Inflammatory macrophage treated with lipopolysaccharide for 4 hours (primary cell): ENCODE measurements around the gene MT1B.

Experiments used
- DNase-seq: peaks from one replicate; pipeline ENCODE4 v3.0.0-alpha.2; 2020

The MT1B gene

GRCh38 chr16:56651586-56651985, at the start of gene MT1B:
Gene MT1B, plus strand, starts transcription at chr16:56651886. Its CDS starts 68 bp downstream, at chr16:56651954.
- DNase-seq: no peak

- peak; percentile 68 for DNase-seq
These were observed 48.1 kb upstream of the MT1B start for GRCh38 chr16:56603589-56603988.

- no peak for DNase-seq
These were observed 46.7 kb upstream of the MT1B start for GRCh38 chr16:56604966-56605365.

DNA sequence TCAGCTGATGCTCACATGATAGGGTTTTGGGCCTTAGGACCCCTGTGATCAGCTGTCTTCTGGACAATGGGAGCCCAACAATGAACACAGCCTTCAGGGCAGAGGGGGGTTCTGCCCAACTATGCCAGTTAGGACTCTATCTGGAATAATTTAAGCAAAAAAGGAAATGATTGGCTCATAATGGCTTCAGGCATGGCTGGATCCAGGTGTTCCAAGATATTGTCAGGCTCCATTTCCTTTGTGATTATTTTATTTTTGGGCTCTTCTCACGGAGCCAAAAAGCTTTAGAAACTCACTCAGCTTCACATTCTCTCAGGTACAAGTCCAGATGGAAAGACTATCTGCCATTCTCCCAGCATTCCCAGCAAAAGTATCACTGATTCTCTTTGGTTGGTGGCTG, 46.2 kb upstream of the MT1B start:
- no peak for DNase-seq

GRCh38 chr16:56606071-56606475, 45.6 kb upstream of the MT1B start:
- DNase-seq: no peak

- DNase-seq: no peak
These were observed 45.1 kb upstream of the MT1B start for GRCh38 chr16:56606476-56607108.

DNA sequence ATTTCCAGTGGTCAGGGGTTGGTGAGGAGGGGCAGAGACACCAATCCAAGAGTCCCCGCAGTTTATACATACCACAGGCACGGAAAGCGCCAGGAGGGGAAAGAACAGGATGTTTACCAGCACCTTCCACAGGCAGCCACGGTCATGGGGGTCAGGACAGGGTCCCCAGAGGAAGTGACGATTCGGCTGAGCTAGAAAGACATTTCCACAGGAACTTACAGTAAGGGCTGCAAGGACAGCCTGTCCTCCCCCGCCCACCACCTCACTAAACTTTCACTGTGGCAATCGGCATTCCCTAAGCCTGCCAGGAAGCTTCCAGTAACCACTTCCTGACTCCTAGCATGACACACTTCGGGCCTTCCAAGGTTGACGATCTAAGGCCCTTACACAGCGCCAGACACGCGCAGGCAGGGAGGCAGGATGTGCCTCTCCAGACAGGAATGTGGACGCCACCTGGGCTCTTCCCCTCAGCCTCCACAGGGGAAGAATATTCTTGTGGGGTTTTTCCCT, 44.5 kb upstream of the MT1B start:
- DNase-seq: peak; percentile 58

DNA sequence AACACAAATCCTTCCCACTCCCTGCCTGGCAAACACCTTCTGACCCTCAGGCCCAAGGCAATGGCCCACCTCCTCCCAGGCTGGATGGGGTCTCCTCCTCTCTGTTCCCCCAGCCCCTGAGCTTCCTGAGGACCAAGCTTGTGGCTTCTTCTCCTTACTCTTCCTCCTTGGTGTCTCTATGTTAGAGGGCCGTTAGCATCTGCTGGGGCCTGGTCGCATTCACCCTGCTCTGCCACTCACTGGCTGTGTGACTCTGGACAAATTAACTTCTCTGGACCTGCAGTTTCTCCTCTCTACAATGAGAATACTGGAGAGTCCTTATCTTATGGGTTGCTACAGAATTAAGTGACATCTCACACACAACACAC, 44.0 kb upstream of the MT1B start:
- no peak for DNase-seq

DNA sequence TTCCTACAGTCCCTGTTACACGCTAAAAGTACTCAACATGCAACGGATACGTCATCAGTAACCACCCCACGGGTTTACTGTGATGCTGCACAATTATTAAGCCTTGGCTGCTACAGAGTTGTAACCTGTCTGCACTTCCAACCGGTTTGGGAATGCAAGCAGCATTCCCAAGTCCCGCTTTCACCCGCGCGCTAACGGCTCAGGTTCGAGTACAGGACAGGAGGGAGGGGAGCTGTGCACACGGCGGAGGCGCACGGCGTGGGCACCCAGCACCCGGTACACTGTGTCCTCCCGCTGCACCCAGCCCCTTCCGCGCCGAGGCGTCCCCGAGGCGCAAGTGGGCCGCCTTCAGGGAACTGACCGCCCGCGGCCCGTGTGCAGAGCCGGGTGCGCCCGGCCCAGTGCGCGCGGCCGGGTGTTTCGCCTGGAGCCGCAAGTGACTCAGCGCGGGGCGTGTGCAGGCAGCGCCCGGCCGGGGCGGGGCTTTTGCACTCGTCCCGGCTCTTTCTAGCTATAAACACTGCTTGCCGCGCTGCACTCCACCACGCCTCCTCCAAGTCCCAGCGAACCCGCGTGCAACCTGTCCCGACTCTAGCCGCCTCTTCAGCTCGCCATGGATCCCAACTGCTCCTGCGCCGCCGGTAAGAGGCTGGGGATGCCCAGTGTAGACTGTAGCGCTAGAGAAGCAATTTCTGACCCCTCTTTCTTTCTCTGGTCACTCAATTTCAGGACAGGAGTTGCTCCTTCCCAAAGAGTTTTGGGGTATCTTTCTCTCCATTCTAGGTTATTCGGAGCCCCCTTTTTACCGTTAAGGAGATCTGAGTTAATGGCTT, 43.4 kb upstream of the MT1B start, which contains the start of gene MT2A:
Gene MT2A, plus strand, starts transcription at position 542 of the 833 bp plus-strand sequence. Its CDS starts 72 bp downstream, at position 614.
- peak; percentile 99 for DNase-seq

DNA sequence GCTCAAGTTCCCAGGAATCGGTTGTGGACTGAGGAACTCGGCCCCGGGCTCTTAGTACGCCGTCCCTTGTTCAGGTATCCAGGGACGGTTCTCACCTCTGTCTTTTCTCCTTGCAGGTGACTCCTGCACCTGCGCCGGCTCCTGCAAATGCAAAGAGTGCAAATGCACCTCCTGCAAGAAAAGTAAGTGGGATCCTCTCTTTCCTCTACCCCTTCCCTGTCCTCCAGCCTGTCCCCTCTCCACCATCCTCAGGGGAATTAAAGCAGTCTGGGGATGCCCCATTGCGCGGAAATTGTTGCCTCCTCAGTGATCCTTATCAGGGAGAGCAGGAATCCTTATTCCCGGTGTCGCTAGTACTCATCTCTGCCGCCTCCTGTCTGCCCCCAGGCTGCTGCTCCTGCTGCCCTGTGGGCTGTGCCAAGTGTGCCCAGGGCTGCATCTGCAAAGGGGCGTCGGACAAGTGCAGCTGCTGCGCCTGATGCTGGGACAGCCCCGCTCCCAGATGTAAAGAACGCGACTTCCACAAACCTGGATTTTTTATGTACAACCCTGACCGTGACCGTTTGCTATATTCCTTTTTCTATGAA, 42.7 kb upstream of the MT1B start:
- no peak for DNase-seq

DNA sequence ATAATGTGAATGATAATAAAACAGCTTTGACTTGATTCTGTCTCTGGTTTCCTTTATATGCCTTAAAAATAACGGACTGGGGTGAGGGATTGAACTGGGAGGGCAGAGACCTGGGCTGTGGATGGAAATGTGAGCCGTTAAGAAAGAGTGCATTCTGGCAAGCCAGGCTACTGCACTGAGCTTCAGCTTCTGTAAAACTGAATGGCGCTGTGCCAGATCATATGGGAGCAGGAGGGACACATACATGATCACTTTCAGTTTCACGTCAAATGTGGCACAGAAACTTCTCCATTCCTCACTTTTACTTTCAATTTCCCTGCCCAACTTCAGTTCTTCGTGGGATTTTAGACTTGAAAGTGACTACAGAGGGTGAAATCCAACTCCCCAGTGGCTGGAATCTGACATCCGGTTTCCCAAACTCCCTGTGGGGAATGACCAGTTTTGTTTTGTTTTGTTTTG, 42.2 kb upstream of the MT1B start:
- DNase-seq: peak; percentile 99

DNA sequence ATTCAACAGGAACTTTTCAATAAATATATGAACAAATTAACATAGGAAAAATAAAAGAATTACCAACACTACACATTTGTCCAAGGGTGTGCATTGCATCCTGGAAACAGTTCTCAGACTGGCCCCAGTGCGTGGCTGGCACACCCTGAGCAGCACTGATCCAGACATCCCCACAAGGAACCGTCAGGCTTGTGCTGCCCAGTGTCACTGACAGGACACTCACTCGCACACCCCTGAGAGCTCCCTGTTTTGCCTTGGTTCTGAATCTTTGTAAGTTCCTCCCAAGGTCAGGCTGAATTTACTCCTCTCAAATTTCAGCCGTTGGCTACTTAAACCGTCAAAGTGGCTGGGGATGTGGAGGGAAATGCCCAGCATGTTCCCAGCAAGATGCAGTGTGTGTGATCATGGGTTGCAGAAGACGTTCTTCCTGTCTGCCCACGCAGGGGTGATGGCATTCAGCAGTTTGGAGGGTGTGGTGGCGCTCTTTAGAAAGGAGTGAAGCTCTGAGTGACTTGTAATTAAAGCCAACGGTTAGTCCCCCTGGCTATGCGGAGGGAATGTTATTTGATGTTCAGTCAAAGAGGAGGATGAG, 41.6 kb upstream of the MT1B start:
- peak; percentile 100 for DNase-seq

- no peak for DNase-seq
These were observed 41.0 kb upstream of the MT1B start for GRCh38 chr16:56610609-56611111.

GRCh38 chr16:56611281-56611833, 40.3 kb upstream of the MT1B start:
- DNase-seq: peak; percentile 71

DNA sequence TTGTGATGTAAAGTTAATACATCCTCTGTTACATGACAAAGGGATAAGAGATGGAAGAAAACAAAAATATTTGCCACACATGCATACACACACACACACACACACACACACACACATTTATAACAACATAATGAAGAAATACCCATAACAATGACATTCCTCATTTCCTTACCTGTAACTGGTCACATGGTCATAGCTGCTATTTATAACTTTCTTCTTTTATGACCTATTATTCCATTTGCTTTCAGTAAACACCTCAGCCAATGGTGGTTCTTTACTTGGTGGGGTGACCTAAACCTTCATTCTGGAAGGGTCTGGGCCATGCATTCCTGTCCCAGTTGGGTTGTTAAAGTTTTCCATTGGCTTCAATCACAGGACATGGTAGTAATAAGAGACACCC, 38.0 kb upstream of the MT1B start:
- DNase-seq: no peak

DNA sequence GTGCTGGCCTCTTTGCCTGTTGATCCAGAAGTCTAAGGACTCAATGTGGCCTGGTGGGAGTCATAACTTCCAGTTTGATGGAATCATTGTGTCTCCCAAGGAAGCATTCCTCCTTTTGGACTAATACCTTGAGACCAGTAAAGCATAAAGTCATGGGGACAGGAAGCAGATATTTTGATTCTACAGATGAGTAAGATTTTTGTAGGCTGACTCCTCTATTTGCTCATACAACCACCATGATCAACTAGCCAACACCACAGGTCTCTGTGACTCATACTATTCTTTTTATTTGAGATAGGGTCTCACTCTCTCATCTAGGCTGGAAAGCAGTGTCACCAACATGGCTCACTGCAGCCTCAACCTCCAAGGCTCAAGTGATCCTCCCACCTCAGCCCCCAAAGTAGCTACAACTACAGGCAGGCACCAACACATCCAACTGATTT, 37.1 kb upstream of the MT1B start:
- no peak for DNase-seq

DNA sequence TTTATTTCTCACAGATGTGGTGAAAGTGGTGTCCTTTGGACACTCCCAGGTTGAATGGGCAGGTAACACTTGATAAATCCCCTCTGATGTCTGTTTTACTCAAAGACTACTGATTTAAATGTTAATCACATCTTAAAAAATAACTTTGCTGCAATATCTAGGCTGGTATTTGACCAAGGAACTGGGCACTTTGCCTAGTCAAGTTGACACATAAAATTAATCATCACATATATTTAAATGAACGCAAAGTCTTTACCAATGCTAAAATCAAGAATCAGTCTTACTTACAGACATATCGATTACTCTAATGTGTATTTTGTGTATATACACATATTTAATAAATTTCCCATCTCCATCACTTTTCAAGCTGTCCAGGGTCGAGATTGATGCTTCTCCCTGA, 36.3 kb upstream of the MT1B start:
- no peak for DNase-seq

- no peak for DNase-seq
These were observed 35.0 kb upstream of the MT1B start for GRCh38 chr16:56616608-56617211.

DNA sequence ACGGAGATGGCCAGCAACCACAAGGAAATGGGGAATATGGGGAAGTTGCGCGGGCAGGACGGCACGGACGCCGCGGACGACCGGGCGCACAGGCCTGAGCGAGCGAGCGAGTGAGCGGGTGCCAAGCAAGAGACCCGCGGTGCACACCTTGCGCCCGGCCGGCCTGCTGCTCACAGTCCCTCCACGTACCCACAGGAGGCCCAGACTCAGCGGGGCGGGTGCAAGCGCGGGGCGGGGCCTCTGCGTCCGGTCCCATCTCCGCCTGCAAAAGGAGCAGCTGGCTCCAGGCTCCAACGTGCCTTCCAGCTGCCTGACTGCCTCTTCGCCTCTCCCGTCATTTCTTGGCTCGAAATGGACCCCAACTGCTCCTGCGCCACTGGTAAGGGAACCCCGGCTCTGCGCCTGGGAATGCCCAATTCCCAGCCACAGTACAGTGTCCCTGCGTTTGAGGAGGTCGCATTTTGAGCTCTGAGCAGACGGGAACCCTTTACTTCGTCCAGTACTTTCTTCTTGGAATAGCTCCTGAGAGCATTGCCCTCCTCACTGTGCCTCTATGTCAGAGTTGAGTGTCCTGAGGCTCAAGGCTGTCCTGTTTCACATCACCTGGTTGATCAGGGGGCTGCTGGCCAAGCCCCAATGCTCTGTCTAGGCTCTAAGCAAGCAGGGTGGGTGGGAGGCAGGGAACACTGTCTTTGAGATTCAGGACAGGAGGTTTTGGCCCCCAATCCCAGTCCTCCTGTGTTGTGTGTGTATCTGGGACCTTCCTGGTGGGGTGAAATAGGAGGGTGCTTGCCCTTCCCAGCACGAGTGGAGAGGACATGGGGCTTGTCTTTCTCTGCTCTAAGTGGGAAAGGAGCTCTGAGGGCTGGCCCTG, 34.2 kb upstream of the MT1B start:
- no peak for DNase-seq

DNA sequence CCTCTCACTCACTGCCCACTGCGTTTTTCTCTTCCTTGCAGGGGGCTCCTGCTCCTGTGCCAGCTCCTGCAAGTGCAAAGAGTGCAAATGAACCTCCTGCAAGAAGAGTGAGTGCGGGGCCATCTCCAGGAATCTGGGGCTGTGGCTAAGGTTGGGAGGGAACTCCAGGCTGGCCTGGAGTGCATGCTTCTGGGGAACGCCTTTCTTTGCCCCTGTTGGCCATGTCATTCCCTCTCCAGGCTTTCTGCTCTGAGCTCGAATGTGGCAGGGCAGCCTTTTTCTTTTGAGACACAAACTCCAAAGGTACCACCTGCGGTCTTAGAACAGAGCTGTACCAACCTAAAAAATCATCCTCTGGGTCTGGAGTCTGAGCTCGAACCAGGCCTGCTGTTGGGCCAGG, 33.5 kb upstream of the MT1B start:
- DNase-seq: no peak

DNA sequence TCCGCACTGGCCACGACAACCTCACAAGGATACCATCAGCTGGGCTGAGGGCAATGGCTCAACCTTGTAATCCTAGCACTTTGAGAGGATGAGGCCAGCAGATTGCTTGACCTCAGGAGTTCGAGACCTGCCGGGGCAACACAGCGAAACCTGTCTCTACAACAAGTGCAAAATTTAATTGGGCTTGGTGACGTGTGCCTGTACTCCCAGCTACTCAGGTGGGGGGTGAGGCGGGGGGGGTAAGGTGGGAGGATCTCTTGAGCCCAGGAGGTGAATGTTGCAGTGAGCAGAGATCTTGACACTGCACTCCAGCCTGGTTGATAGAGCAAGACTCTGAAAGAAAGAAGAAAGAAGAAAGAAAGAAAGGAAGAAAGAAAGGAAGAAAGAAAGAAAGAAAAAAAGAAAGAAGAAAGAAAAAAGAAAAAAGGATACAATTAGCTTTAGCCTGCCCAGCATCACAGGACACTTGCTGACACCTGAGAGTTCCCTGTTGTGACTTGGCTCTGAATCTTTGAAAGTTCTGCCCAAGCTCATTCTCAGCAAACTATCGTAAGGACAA, 31.3 kb upstream of the MT1B start:
- no peak for DNase-seq
